Skeletal muscle tissue (tissue), 4 donors: Measurements from ENCODE around the gene TMEM259. TPM values are rescaled to one million over a fixed set of nuclear protein-coding genes. Genes with fewer than 3 reads are reported as not detected.

ENCODE experiments used
- H3K27ac ChIP-seq: one replicate; pipeline ENCODE4 v1.7.0; 2013; ENCODE audit warnings: mild to moderate bottlenecking, low read depth, low read length, inconsistent platforms
- H3K27me3 ChIP-seq, 3 donors: one replicate each; pipeline ENCODE4 v1.7.0; 2013; ENCODE audit warnings: low read length in 3 of 3; ENCODE audit not compliant: control insufficient read depth in 3 of 3, insufficient read depth in 3 of 3
- H3K36me3 ChIP-seq, 3 donors: one replicate each; pipeline ENCODE4 v1.7.0; 2013; ENCODE audit warnings: low read length in 3 of 3; ENCODE audit not compliant: control insufficient read depth in 3 of 3, insufficient read depth in 3 of 3
- H3K4me1 ChIP-seq, 3 donors: one replicate each; pipeline ENCODE4 v1.7.0; 2013; ENCODE audit warnings: low read length in 3 of 3, mild to moderate bottlenecking in 3 of 3; ENCODE audit not compliant: control insufficient read depth in 3 of 3, insufficient read depth in 3 of 3
- H3K4me3 ChIP-seq, 3 donors: one replicate each; pipeline ENCODE4 v1.7.0; 2013; ENCODE audit warnings: low read length in 3 of 3
- H3K9ac ChIP-seq, 3 donors: one replicate each; pipeline ENCODE4 v1.7.0; 2013; ENCODE audit warnings: low read length in 3 of 3, mild to moderate bottlenecking in 3 of 3, moderate library complexity in 2 of 3, low read depth in 1 of 3
- H3K9me3 ChIP-seq, 3 donors: one replicate each; pipeline ENCODE4 v1.7.0; 2013; ENCODE audit warnings: low read length in 3 of 3; ENCODE audit not compliant: control insufficient read depth in 3 of 3
- total RNA-seq: library from RNA; depleted of rRNA; stranded (reverse); fragments of >200 nt; gene quantifications from one replicate; pipeline ENCODE4 v1.2.3, GENCODE V29; 2014
- donor health status: Osteomylitis.

The TMEM259 gene
- total RNA-seq, 1 donor from 2014 or later = 25.6 TPM

DNA sequence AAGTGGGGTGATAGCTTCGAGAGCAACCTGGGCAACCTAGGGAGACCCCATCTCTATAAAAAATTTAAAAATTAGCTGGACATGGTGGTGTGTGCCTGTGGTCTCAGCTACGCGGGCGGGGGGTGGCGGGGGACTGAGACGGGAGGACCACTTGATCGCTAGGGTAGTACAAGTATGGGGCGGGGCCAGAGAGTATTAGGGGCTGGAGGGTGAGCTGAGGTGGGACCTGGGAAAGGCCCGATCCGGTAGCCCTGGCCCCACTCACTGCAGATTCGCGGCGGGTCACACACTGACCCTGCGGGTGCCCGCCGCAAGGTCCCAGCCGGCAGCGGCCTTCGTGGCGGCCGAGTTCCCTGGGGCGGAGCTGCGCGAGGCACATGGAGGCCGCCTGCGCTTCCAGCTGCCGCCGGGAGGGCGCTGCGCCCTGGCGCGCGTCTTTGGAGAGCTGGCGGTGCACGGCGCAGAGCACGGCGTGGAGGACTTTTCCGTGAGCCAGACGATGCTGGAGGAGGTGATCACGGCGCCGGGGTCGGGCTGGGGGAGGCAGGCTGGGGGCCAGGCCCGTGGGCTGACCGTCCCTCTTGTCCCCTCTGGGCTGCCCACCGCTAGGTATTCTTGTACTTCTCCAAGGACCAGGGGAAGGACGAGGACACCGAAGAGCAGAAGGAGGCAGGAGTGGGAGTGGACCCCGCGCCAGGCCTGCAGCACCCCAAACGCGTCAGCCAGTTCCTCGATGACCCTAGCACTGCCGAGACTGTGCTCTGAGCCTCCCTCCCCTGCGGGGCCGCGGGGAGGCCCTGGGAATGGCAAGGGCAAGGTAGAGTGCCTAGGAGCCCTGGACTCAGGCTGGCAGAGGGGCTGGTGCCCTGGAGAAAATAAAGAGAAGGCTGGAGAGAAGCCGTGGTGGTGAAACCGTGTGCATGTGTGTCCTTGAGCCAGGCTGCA, 44.0 kb upstream of the TMEM259 start:
- H3K27ac ChIP-seq = no peak overlapping the region
- H3K27me3 ChIP-seq = peaks cover 48 to 55% (median 54%) of the 10 kb centered on the region in 3 donors
- no peak overlapping the region for H3K4me3 ChIP-seq

GRCh38 chr19:1063909-1064660, 43.2 kb upstream of the TMEM259 start:
- H3K27me3 ChIP-seq = peaks cover 40 to 48% (median 46%) of the 10 kb centered on the region in 3 donors

More for the DNA sequence above, 44.0 kb upstream of the TMEM259 start:
- Histone ChIP-seq H3K9me3 (no peaks in the 10 kb centered on the region), H3K36me3 (no peaks in the 10 kb centered on the region), H3K9ac (peak overlapping the region in 1 of 3 donors; percentile 16), H3K4me1 (peaks cover 15 to 27% (median 17%) of the 10 kb centered on the region in 3 donors)

GRCh38 chr19:1063030-1063908, 42.3 kb upstream of the TMEM259 start:
- H3K27ac ChIP-seq = no peak overlapping the region
- H3K9me3 ChIP-seq = peaks cover 0 to 9% (median 7%) of the 10 kb centered on the region in 3 donors
- no peak overlapping the region for H3K4me3 ChIP-seq
- peaks cover 11 to 23% (median 15%) of the 10 kb centered on the region in 3 donors for H3K4me1 ChIP-seq
- H3K9ac ChIP-seq = no peak overlapping the region
- H3K27me3 ChIP-seq = peaks cover 32 to 40% (median 38%) of the 10 kb centered on the region in 3 donors
- peaks cover 7 to 8% (median 7%) of the 10 kb centered on the region in 3 donors for H3K36me3 ChIP-seq

More at GRCh38 chr19:1063909-1064660, 43.2 kb upstream of the TMEM259 start:
- peaks cover 15 to 26% (median 15%) of the 10 kb centered on the region in 3 donors for H3K4me1 ChIP-seq
- peaks cover 0 to 2% (median 0%) of the 10 kb centered on the region in 3 donors for H3K9me3 ChIP-seq
- H3K9ac ChIP-seq = no peak overlapping the region
- H3K27ac ChIP-seq = no peak overlapping the region
- peaks cover 0 to 2% (median 0%) of the 10 kb centered on the region in 3 donors for H3K36me3 ChIP-seq
- H3K4me3 ChIP-seq = no peak overlapping the region

- Histone ChIP-seq H3K9me3 (peaks cover 5 to 15% (median 14%) of the 10 kb centered on the region in 3 donors), H3K36me3 (peaks cover 8 to 14% (median 13%) of the 10 kb centered on the region in 3 donors), H3K9ac (no peak overlapping the region), H3K27me3 (peaks cover 26 to 33% (median 32%) of the 10 kb centered on the region in 3 donors), H3K27ac (no peak overlapping the region), H3K4me3 (no peak overlapping the region), H3K4me1 (peaks cover 11 to 23% (median 15%) of the 10 kb centered on the region in 3 donors)
Observed at GRCh38 chr19:1062387-1063029, 41.6 kb upstream of the TMEM259 start.

GRCh38 chr19:1061987-1062386, 41.1 kb upstream of the TMEM259 start:
- Histone ChIP-seq H3K36me3 (peaks cover 10 to 18% (median 17%) of the 10 kb centered on the region in 3 donors), H3K27ac (no peak overlapping the region), H3K27me3 (peaks cover 24 to 28% (median 26%) of the 10 kb centered on the region in 3 donors), H3K9me3 (peaks cover 9 to 20% (median 19%) of the 10 kb centered on the region in 3 donors), H3K4me3 (no peak overlapping the region), H3K9ac (no peak overlapping the region), H3K4me1 (peaks cover 11 to 23% (median 15%) of the 10 kb centered on the region in 3 donors)

- peaks cover 15 to 16% (median 15%) of the 10 kb centered on the region in 3 donors for H3K27me3 ChIP-seq
- H3K4me3 ChIP-seq = no peak overlapping the region
- H3K27ac ChIP-seq = no peak overlapping the region
- H3K9ac ChIP-seq = no peak overlapping the region
- H3K4me1 ChIP-seq = peaks cover 8 to 12% (median 9%) of the 10 kb centered on the region in 3 donors
- H3K36me3 ChIP-seq = peaks cover 20 to 31% (median 30%) of the 10 kb centered on the region in 3 donors
- H3K9me3 ChIP-seq = peaks cover 9 to 32% (median 26%) of the 10 kb centered on the region in 3 donors
Observed at GRCh38 chr19:1060689-1061088, 39.8 kb upstream of the TMEM259 start.

DNA sequence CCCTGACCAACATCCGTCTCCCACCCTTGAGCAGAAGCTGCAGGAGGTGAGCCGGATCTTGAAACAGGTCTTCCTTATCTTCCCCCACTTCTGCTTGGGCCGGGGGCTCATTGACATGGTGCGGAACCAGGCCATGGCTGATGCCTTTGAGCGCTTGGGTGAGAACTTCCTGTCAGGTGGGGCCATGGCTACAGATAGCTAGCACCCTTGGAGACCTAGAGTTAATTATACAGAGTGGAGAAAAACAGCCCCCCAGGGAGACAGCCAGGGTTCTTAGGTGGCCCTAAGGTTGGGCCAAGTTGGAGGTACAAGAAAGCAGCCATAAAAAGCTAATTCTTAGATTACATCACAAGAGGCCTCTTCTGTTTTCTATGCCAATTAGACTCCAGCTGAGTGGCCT, 37.2 kb upstream of the TMEM259 start:
- H3K4me3 ChIP-seq = peak overlapping the region in 1 of 3 donors; percentile 34
- no peak overlapping the region for H3K9ac ChIP-seq
- no peaks in the 10 kb centered on the region for H3K4me1 ChIP-seq
- no peak overlapping the region for H3K27ac ChIP-seq
- H3K9me3 ChIP-seq = peaks cover 9 to 33% (median 26%) of the 10 kb centered on the region in 3 donors
- no peaks in the 10 kb centered on the region for H3K27me3 ChIP-seq
- peaks cover 23 to 56% (median 38%) of the 10 kb centered on the region in 3 donors for H3K36me3 ChIP-seq

GRCh38 chr19:1057176-1057855, 36.4 kb upstream of the TMEM259 start:
- no peaks in the 10 kb centered on the region for H3K4me1 ChIP-seq
- H3K27ac ChIP-seq = no peak overlapping the region
- peaks cover 23 to 58% (median 38%) of the 10 kb centered on the region in 3 donors for H3K36me3 ChIP-seq
- no peaks in the 10 kb centered on the region for H3K27me3 ChIP-seq
- H3K4me3 ChIP-seq = peak overlapping the region in 2 of 3 donors; percentile 24 to 49
- H3K9ac ChIP-seq = no peak overlapping the region
- H3K9me3 ChIP-seq = peaks cover 9 to 33% (median 26%) of the 10 kb centered on the region in 3 donors
